ENCODE data around the gene SPTBN2. TPM values are rescaled to one million over a fixed set of nuclear protein-coding genes. Genes with fewer than 3 reads are reported as not detected.
"Not testable (repeated sequence)": the region's sequence is repeated elsewhere in the genome, so short reads cannot be mapped to it uniquely, and the experiment has no call there.

Gene SPTBN2
- polyA plus RNA-seq, 1 donor from 2014 or later, result not detected

GRCh38 chr11:66665369-66665768, 63.6 kb downstream of the SPTBN2 start:
- Mint-ChIP-seq H3K27ac (peak overlapping the region; percentile 16 to 69 (median 65)), H3K4me1 (peaks cover 12 to 27% (median 23%) of the 10 kb centered on the region in 3 donors), H3K36me3 (no peaks in the 10 kb centered on the region), H3K4me3 (no peak overlapping the region), H3K27me3 (no peaks in the 10 kb centered on the region), H3K9me3 (no peaks in the 10 kb centered on the region)

GRCh38 chr11:66663741-66664296, 65.2 kb downstream of the SPTBN2 start:
- Mint-ChIP-seq H3K27ac (no peak overlapping the region), H3K4me3 (no peak overlapping the region), H3K36me3 (peaks cover 4% of the 10 kb centered on the region), H3K9me3 (no peaks in the 10 kb centered on the region), H3K4me1 (peaks cover 19 to 29% (median 27%) of the 10 kb centered on the region in 3 donors), H3K27me3 (no peaks in the 10 kb centered on the region)

GRCh38 chr11:66659763-66660162, 69.3 kb downstream of the SPTBN2 start:
- Mint-ChIP-seq H3K27ac (peak overlapping the region; percentile 33 to 94 (median 71)), H3K4me3 (peak overlapping the region; percentile 21 to 85 (median 72)), H3K36me3 (peaks cover 4% of the 10 kb centered on the region), H3K4me1 (peaks cover 11 to 19% (median 13%) of the 10 kb centered on the region in 3 donors), H3K27me3 (no peaks in the 10 kb centered on the region), H3K9me3 (no peaks in the 10 kb centered on the region)

GRCh38 chr11:66653123-66653522, 75.9 kb downstream of the SPTBN2 start:
- H3K36me3 Mint-ChIP-seq, result peaks cover 4% of the 10 kb centered on the region
- peak overlapping the region in 1 of 4 donors; percentile 80 for H3K4me3 Mint-ChIP-seq
- peaks cover 5 to 22% (median 10%) of the 10 kb centered on the region in 3 donors for H3K4me1 Mint-ChIP-seq
- H3K27me3 Mint-ChIP-seq, result no peaks in the 10 kb centered on the region
- H3K9me3 Mint-ChIP-seq, result no peaks in the 10 kb centered on the region
- peak overlapping the region in 2 of 3 donors; percentile 16 to 31 for H3K27ac Mint-ChIP-seq

- H3K9me3 Mint-ChIP-seq, result no peaks in the 10 kb centered on the region
- H3K27ac Mint-ChIP-seq, result peak overlapping the region in 2 of 3 donors; percentile 16 to 31
- H3K4me1 Mint-ChIP-seq, result peaks cover 5 to 22% (median 11%) of the 10 kb centered on the region in 3 donors
- no peaks in the 10 kb centered on the region for H3K27me3 Mint-ChIP-seq
- peaks cover 4% of the 10 kb centered on the region for H3K36me3 Mint-ChIP-seq
- H3K4me3 Mint-ChIP-seq, result no peak overlapping the region
These were observed 76.4 kb downstream of the SPTBN2 start for GRCh38 chr11:66652651-66653050.

GRCh38 chr11:66651016-66651415, 78.0 kb downstream of the SPTBN2 start:
- H3K27me3 Mint-ChIP-seq, result no peaks in the 10 kb centered on the region
- peaks cover 14 to 33% (median 27%) of the 10 kb centered on the region in 3 donors for H3K4me1 Mint-ChIP-seq
- H3K9me3 Mint-ChIP-seq, result no peaks in the 10 kb centered on the region
- H3K4me3 Mint-ChIP-seq, result no peak overlapping the region
- H3K36me3 Mint-ChIP-seq, result peaks cover 7% of the 10 kb centered on the region
- peak overlapping the region in 1 of 3 donors; percentile 52 for H3K27ac Mint-ChIP-seq

GRCh38 chr11:66649903-66650302, 79.1 kb downstream of the SPTBN2 start:
- Mint-ChIP-seq H3K36me3 (peaks cover 10% of the 10 kb centered on the region), H3K27ac (no peak overlapping the region), H3K4me3 (no peak overlapping the region), H3K4me1 (peaks cover 24 to 42% (median 32%) of the 10 kb centered on the region in 3 donors), H3K27me3 (no peaks in the 10 kb centered on the region), H3K9me3 (no peaks in the 10 kb centered on the region)

- no peaks in the 10 kb centered on the region for H3K9me3 Mint-ChIP-seq
- no peaks in the 10 kb centered on the region for H3K27me3 Mint-ChIP-seq
- H3K36me3 Mint-ChIP-seq, result peaks cover 12% of the 10 kb centered on the region
- H3K27ac Mint-ChIP-seq, result peak overlapping the region in 1 of 3 donors; percentile 25
- H3K4me3 Mint-ChIP-seq, result peak overlapping the region in 1 of 4 donors; percentile 51
- peaks cover 44 to 60% (median 57%) of the 10 kb centered on the region in 3 donors for H3K4me1 Mint-ChIP-seq
These were observed 82.2 kb downstream of the SPTBN2 start for GRCh38 chr11:66646828-66647227.

- peaks cover 1% of the 10 kb centered on the region for H3K27me3 Mint-ChIP-seq
- peak overlapping the region in 3 of 4 donors; percentile 19 to 60 (median 50) for H3K4me3 Mint-ChIP-seq
- H3K4me1 Mint-ChIP-seq, result peaks cover 60 to 69% (median 68%) of the 10 kb centered on the region in 3 donors
- H3K9me3 Mint-ChIP-seq, result no peaks in the 10 kb centered on the region
- no peak overlapping the region for H3K27ac Mint-ChIP-seq
- peaks cover 10% of the 10 kb centered on the region for H3K36me3 Mint-ChIP-seq
These were observed 85.1 kb downstream of the SPTBN2 start for GRCh38 chr11:66643745-66644437.

- Mint-ChIP-seq H3K9me3 (no peaks in the 10 kb centered on the region), H3K27ac (peak overlapping the region in 2 of 3 donors; percentile 50 to 76), H3K4me1 (peaks cover 64 to 76% (median 69%) of the 10 kb centered on the region in 3 donors), H3K36me3 (peaks cover 7% of the 10 kb centered on the region), H3K4me3 (peak overlapping the region; percentile 60 to 98 (median 82)), H3K27me3 (peaks cover 1% of the 10 kb centered on the region)
These were observed 87.2 kb downstream of the SPTBN2 start for GRCh38 chr11:66641834-66642233.

- not testable (repeated sequence) for H3K27me3 Mint-ChIP-seq
- peak overlapping the region; percentile 85 to 99 (median 91) for H3K27ac Mint-ChIP-seq
These were observed 89.1 kb downstream of the SPTBN2 start for GRCh38 chr11:66639814-66640340.

GRCh38 chr11:66639066-66639813, 89.8 kb downstream of the SPTBN2 start:
- peaks cover 1% of the 10 kb centered on the region for H3K27me3 Mint-ChIP-seq
- H3K9me3 Mint-ChIP-seq, result no peaks in the 10 kb centered on the region
- peak overlapping the region; percentile 95 to 98 (median 98) for H3K4me3 Mint-ChIP-seq
- peaks cover 7% of the 10 kb centered on the region for H3K36me3 Mint-ChIP-seq
- peaks cover 50 to 60% (median 60%) of the 10 kb centered on the region in 3 donors for H3K4me1 Mint-ChIP-seq
- H3K27ac Mint-ChIP-seq, result peak overlapping the region; percentile 85 to 99 (median 91)

More at GRCh38 chr11:66639814-66640340, 89.1 kb downstream of the SPTBN2 start:
- not testable (repeated sequence) for H3K36me3 Mint-ChIP-seq, H3K9me3 Mint-ChIP-seq
- H3K4me1 Mint-ChIP-seq, result peaks cover 52 to 64% (median 60%) of the 10 kb centered on the region in 3 donors
- peak overlapping the region; percentile 95 to 98 (median 98) for H3K4me3 Mint-ChIP-seq

GRCh38 chr11:66638177-66639065, 90.6 kb downstream of the SPTBN2 start, which contains the start of gene RBM4:
Gene RBM4 (plus strand): TSS chr11:66638703. CDS start chr11:66639712, 1,009 bp downstream.
- Mint-ChIP-seq H3K4me3 (peak within 1 kb of the TSS; percentile 95 to 98 (median 98)), H3K4me1 (peaks cover 50 to 57% (median 56%) of the 10 kb centered on the region in 3 donors), H3K9me3 (no peaks in the 10 kb centered on the region), H3K27me3 (peaks cover 1% of the 10 kb centered on the region), H3K36me3 (peaks cover 7% of the 10 kb centered on the region), H3K27ac (peak within 1 kb of the TSS; percentile 85 to 99 (median 91))
